Measurements from ENCODE around the gene USP53. TPM values are rescaled to one million over a fixed set of nuclear protein-coding genes. Genes with fewer than 3 reads are reported as not detected.

The USP53 gene
- total RNA-seq, 1 donor from 2014 or later = 26.6 TPM

GRCh38 chr4:119184128-119184527 lies 28.4 kb upstream of the USP53 start:
- FAIRE-seq = no peak

GRCh38 chr4:119189638-119190037 lies 22.9 kb upstream of the USP53 start:
- FAIRE-seq = no peak
- no peak overlapping the region for H3K4me3 ChIP-seq (ENCODE audit: low read depth, low read length)
- no peak for DNase-seq (ENCODE audit: low read depth)

More at GRCh38 chr4:119184128-119184527, 28.4 kb upstream of the USP53 start:
- H3K27me3 ChIP-seq (ENCODE audit: control insufficient read depth, insufficient read depth, low read length) = no peaks in the 10 kb centered on the region
- H3K4me3 ChIP-seq (ENCODE audit: low read depth, low read length) = no peak overlapping the region
- TF ChIP-seq CTCF (IDR thresholded peaks at IDR 0.05; ENCODE audit: insufficient read depth, low read length, severe bottlenecking) = no peak
- DNase-seq (ENCODE audit: low read depth) = no peak
- H3K36me3 ChIP-seq (ENCODE audit: control insufficient read depth, insufficient read depth, low read length) = no peaks in the 10 kb centered on the region

GRCh38 chr4:119190354-119190753 lies 22.2 kb upstream of the USP53 start:
- DNase-seq (ENCODE audit: low read depth) (no peak), FAIRE-seq (no peak)
- H3K36me3 ChIP-seq (ENCODE audit: control insufficient read depth, insufficient read depth, low read length) = no peaks in the 10 kb centered on the region
- no peak for TF ChIP-seq CTCF (IDR thresholded peaks at IDR 0.05; ENCODE audit: insufficient read depth, low read length, severe bottlenecking)
- H3K27me3 ChIP-seq (ENCODE audit: control insufficient read depth, insufficient read depth, low read length) = no peaks in the 10 kb centered on the region
- no peak overlapping the region for H3K4me3 ChIP-seq (ENCODE audit: low read depth, low read length)

More at GRCh38 chr4:119189638-119190037, 22.9 kb upstream of the USP53 start:
- Histone ChIP-seq H3K27me3 (ENCODE audit: control insufficient read depth, insufficient read depth, low read length) (no peaks in the 10 kb centered on the region), H3K36me3 (ENCODE audit: control insufficient read depth, insufficient read depth, low read length) (no peaks in the 10 kb centered on the region)
- no peak for TF ChIP-seq CTCF (IDR thresholded peaks at IDR 0.05; ENCODE audit: insufficient read depth, low read length, severe bottlenecking)

- H3K4me3 ChIP-seq (ENCODE audit: low read depth, low read length) = no peak overlapping the region
- no peak for TF ChIP-seq CTCF (IDR thresholded peaks at IDR 0.05; ENCODE audit: insufficient read depth, low read length, severe bottlenecking)
- H3K36me3 ChIP-seq (ENCODE audit: control insufficient read depth, insufficient read depth, low read length) = no peaks in the 10 kb centered on the region
- no peaks in the 10 kb centered on the region for H3K27me3 ChIP-seq (ENCODE audit: control insufficient read depth, insufficient read depth, low read length)
- DNase-seq (ENCODE audit: low read depth) = no peak
- no peak for FAIRE-seq
These were observed 21.0 kb upstream of the USP53 start for GRCh38 chr4:119191505-119191904.

GRCh38 chr4:119197772-119198212 lies 14.7 kb upstream of the USP53 start:
- FAIRE-seq (no peak), DNase-seq (ENCODE audit: low read depth) (no peak)
- no peak for TF ChIP-seq CTCF (IDR thresholded peaks at IDR 0.05; ENCODE audit: insufficient read depth, low read length, severe bottlenecking)
- Histone ChIP-seq H3K36me3 (ENCODE audit: control insufficient read depth, insufficient read depth, low read length) (no peaks in the 10 kb centered on the region), H3K4me3 (ENCODE audit: low read depth, low read length) (no peak overlapping the region), H3K27me3 (ENCODE audit: control insufficient read depth, insufficient read depth, low read length) (no peaks in the 10 kb centered on the region)

- no peak for TF ChIP-seq CTCF (IDR thresholded peaks at IDR 0.05; ENCODE audit: insufficient read depth, low read length, severe bottlenecking)
- Histone ChIP-seq H3K4me3 (ENCODE audit: low read depth, low read length) (no peak overlapping the region), H3K27me3 (ENCODE audit: control insufficient read depth, insufficient read depth, low read length) (no peaks in the 10 kb centered on the region), H3K36me3 (ENCODE audit: control insufficient read depth, insufficient read depth, low read length) (no peaks in the 10 kb centered on the region)
- DNase-seq (ENCODE audit: low read depth) (no peak), FAIRE-seq (no peak)
These were observed 7.6 kb upstream of the USP53 start for GRCh38 chr4:119204916-119205315.

All from bronchial epithelial cell (primary cell).